IPS-NIHi7 (cell line): Measurements from ENCODE around the gene PAPPA2.

Experiments
- DNase-seq: peaks from one replicate; pipeline ENCODE4 v3.0.0; 2012; ENCODE audit warnings: mixed read lengths; ENCODE audit errors: extremely low spot score

PAPPA2 gene

DNA sequence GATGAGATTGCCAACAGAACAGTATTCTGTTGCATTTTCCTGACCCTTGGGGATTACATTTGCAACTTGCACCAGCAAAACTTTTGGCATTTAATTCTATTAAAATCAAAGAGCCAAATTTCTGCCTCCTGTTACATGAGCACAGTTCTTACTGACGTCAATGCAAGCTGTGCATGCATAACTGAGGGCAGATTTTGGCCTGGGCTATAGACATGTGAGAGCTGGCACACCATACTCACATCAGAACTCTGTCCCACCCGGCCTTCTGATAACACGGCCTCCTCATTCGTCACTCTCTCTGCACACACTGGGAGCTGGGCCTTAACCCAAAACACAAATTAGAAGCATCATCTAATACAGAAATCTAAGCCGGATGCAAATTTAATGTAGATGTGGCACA lies 31.5 kb downstream of the PAPPA2 start:
- DNase-seq, result no peak

DNA sequence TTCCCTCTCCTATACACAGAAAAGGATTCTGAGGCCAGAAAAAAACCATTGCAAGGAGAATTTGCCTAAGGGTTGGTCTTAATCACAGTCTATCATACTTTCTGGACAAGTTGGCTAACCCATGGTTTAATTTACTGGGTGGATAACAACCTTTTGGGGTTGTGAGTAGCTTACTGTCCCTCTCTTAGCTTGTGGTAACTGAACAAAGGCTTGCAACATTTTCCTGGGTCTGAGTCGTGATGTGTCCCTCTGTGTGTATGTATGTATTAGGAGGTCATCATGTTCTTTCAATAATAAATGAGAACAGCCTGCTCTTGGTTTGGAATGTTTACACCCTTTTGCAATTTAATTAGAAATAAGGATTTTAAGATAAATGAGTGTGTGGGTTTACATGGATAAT lies 36.7 kb downstream of the PAPPA2 start:
- DNase-seq, result no peak

DNA sequence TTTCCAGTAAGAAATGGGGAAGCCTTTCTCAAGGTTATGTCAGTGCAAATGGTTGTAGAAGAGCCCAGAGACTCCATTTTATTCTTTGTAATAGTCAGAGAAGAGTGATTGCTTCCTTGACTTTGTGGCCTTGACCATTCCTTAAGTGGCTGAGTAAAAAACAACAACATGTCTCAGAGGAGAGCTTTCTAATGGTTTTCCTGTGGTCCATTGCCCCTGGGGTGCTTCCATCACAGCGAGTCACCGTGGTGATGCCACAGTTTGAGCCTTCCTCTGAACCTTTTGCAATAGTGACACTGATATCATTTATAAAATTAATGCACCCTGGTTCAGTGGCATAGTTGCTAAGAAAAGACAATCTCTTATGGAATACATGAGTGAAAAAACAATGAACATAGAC lies 38.6 kb downstream of the PAPPA2 start:
- no peak for DNase-seq

GRCh38 chr1:176504848-176505553 lies 42.0 kb downstream of the PAPPA2 start:
- DNase-seq, result no peak

DNA sequence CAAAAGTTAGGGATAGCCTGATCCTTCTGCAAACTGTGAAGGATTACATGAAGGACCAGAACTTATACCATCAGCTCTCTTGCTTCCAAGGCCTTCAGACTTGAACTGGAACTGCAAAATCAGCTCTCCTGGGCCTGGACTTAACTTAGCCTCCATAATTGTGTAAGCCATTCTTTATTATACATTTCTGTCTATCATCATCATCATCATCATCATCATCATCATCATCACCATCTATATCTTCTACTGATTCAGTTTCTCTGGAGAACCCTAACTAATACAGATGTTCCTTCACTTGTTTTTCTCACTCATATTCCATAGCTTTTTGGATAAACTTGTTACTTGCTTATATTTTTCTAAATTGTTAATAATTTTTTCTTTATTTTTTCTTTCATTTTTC lies 50.0 kb downstream of the PAPPA2 start:
- no peak for DNase-seq

GRCh38 chr1:176515310-176515709 lies 52.3 kb downstream of the PAPPA2 start:
- DNase-seq, result no peak

DNA sequence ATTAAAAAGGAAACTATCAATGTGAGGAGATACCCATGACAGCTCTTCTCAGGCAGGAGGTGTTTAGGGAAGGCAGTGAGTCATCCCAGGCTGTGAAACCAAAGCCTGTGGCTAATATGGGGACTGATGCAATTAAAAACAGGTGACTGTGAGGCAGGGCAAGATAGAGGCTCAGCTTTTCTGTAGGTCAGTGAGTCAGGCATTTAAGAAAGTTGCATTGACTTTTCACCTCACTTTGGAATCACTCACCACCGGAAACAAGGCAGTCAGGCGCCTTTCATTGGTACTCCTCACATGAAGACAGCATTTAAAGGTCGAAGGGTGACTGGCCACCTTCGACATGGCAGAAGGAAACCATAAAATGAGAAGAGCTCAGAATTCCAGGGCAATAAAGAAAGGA lies 54.5 kb downstream of the PAPPA2 start:
- peak; percentile 20 for DNase-seq

- DNase-seq, result no peak
Observed at GRCh38 chr1:176521211-176521610, 58.2 kb downstream of the PAPPA2 start.

GRCh38 chr1:176522310-176522845 lies 59.4 kb downstream of the PAPPA2 start:
- DNase-seq, result no peak

GRCh38 chr1:176529395-176530090 lies 66.6 kb downstream of the PAPPA2 start:
- DNase-seq, result no peak

- DNase-seq, result no peak
Observed at GRCh38 chr1:176531036-176531435, 68.1 kb downstream of the PAPPA2 start.

GRCh38 chr1:176531921-176532897 lies 69.2 kb downstream of the PAPPA2 start:
- DNase-seq, result no peak

- no peak for DNase-seq
Observed at GRCh38 chr1:176533020-176533419, 70.0 kb downstream of the PAPPA2 start.

DNA sequence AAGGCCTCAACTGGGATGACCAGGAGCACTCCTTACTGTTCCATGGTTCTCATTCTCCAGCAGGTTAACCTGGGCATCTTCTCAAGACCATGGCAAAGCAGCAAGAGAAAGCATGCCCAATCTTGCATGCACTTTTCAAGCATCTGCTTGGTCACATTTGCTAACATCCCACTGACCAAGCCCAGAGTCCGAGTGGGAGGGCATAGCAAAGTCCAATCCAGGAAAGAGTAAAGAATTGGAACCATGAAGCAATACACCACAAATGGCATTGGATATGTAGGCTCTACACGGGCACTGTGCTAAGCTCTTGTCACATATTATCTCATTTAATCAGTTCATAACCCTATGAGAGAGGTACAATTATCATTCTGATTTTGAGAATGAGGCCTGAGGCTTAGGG lies 73.6 kb downstream of the PAPPA2 start:
- DNase-seq, result no peak

DNA sequence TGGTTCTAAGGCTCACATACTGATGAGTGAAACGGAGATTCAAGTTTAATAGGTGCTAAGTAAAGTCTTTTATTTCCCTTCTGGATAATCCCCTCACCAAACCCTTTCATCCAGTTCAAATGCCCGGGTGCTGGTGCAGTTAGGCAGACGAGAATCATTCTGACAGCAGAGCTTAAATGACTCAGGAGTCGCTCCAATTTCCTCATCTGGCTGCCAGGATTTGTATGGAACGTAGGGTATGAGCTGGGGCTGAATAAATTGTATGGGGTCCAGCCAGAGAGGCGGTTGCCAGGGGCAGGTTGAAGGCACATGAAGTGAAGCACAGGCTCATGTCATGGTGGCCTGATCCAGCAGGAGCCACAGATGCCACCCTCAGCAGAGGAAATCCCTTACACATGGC lies 76.0 kb downstream of the PAPPA2 start:
- DNase-seq, result no peak

- no peak for DNase-seq
Observed at GRCh38 chr1:176540428-176540827, 77.5 kb downstream of the PAPPA2 start.

DNA sequence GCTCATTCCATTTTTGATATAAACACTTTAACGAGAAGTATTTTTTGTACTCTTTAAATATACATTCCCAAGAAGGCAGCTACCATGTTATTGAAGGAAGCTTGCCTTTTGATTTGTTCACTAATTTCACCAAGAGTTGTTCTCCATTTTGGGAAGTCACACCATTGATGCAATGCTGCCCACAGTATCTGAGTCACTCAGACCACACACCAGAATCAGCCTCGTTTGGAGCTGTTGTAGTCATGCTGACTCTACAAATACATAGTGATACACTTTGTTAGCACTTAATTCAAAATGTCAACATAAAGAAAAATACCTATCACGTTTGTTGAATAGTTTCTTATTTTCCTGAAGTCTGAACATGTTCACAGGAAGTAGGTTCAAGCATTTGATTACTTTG lies 78.7 kb downstream of the PAPPA2 start:
- DNase-seq, result no peak

- DNase-seq, result no peak
Observed at GRCh38 chr1:176542352-176542751, 79.4 kb downstream of the PAPPA2 start.

GRCh38 chr1:176543360-176544129 lies 80.6 kb downstream of the PAPPA2 start:
- DNase-seq, result no peak

- DNase-seq, result no peak
Observed at GRCh38 chr1:176545034-176545639, 82.2 kb downstream of the PAPPA2 start.

DNA sequence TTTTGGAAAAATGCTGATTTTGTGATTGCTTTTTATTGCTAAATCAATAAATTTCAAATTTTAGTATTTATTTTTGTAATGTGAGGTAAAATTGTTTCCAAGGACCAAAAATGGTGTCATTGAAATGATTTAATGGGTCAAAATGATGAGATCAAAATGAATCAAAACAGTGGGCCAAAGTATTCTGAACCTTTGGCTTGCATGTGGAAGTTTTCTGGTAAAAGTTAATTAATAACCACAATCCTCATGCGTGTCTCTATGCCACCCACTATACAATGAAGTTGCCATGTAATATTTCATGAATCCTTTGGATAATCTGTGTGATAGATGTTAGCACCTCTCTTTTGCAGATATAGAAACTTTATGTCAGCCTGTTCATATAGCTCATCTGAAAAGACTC lies 83.8 kb downstream of the PAPPA2 start:
- no peak for DNase-seq
